ENCODE data around the gene SPATA13.
"Not testable (repeated sequence)": the region's sequence is repeated elsewhere in the genome, so short reads cannot be mapped to it uniquely, and the experiment has no call there.

SPATA13 gene

DNA sequence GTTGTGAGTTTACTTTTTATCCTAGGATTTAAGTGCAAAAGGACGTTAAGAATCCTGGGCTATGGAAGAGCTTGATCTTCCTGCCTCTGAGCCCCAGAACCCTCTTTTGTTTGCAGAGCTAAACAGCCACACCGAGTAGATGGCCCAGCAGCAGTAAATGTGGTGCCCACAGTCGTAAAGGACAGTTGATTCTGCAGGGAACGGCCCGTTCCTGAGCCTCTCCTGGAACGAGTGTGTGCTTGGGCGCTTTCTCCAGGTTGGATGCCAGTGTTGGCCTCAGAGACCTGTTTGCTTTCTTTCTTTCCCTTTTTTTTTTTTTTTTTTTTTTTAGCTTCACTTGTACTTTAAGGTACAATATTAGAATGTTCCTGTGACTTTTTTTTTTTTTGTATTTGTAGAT is 41.7 kb downstream of the SPATA13 start:
- no peaks in the 10 kb centered on the region for H3K36me3 ChIP-seq (replicated peaks)
- H3K27me3 ChIP-seq (replicated peaks) = no peaks in the 10 kb centered on the region
- TF ChIP-seq, protein P1, sequence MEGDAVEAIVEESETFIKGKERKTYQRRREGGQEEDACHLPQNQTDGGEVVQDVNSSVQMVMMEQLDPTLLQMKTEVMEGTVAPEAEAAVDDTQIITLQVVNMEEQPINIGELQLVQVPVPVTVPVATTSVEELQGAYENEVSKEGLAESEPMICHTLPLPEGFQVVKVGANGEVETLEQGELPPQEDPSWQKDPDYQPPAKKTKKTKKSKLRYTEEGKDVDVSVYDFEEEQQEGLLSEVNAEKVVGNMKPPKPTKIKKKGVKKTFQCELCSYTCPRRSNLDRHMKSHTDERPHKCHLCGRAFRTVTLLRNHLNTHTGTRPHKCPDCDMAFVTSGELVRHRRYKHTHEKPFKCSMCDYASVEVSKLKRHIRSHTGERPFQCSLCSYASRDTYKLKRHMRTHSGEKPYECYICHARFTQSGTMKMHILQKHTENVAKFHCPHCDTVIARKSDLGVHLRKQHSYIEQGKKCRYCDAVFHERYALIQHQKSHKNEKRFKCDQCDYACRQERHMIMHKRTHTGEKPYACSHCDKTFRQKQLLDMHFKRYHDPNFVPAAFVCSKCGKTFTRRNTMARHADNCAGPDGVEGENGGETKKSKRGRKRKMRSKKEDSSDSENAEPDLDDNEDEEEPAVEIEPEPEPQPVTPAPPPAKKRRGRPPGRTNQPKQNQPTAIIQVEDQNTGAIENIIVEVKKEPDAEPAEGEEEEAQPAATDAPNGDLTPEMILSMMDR (IDR thresholded peaks at IDR 0.05; ENCODE audit: low read depth, low read length, missing control alignments) = no peak
- in situ Hi-C loops (cut with HindIII; ENCODE audit: low pct_ligation_motif_present, low sequenced_read_pairs) = loop anchor here (25.0 kb wide), 1 partner anchor 190 kb away; no protein-coding TSS in a partner anchor
- no peak overlapping the region for H3K4me3 ChIP-seq (ENCODE audit: low read depth, low read length)
- no peak for DNase-seq
- no peak overlapping the region for H3K27ac ChIP-seq

DNA sequence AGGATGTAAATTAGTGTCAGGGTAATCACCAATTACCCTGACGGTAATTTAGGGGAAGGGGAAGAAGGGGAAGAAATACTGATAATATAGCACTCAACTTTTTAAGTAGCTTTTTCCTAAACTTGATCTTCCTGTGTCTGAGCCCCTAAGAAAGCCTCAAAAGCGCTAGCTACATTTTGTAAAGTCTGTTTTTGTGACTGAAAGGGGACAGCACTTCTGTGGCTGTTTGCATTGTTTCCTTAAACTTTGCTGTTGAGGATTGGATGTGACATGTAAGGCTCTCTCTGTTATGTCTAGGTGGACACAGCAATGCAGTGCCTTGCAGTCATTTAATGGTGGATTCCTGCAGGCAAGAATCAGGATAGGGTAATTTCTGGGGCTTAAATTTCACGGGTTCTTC is 42.8 kb downstream of the SPATA13 start:
- no peak for DNase-seq
- Histone ChIP-seq H3K4me3 (ENCODE audit: low read depth, low read length) (no peak overlapping the region), H3K27me3 (replicated peaks) (no peaks in the 10 kb centered on the region), H3K27ac (no peak overlapping the region), H3K36me3 (replicated peaks) (no peaks in the 10 kb centered on the region)
- in situ Hi-C loops (cut with HindIII; ENCODE audit: low pct_ligation_motif_present, low sequenced_read_pairs) = loop anchor here (25.0 kb wide), 1 partner anchor 191 kb away; no protein-coding TSS in a partner anchor
- TF ChIP-seq, protein P1 (IDR thresholded peaks at IDR 0.05; ENCODE audit: low read depth, low read length, missing control alignments) = no peak

DNA sequence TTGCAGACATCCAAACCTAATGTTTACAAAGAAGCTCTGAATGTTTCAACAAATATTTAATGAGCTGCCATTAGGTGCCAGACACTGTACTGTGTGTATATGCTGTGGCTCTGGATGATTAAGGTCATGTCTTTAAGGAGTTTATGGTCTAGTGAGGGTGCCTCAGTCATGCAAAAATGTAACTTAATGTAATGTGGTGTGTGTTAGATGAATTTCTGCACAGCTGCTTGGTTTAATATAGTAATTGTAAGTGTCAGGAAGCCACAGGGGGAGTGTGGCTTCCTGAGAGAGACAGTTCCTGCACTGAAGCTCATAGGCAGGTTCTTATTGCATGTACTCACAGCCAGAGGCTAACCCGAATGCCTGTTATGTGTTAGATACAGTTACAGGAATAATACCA is 43.3 kb downstream of the SPATA13 start:
- in situ Hi-C loops (cut with HindIII; ENCODE audit: low pct_ligation_motif_present, low sequenced_read_pairs) = loop anchor here (25.0 kb wide), 1 partner anchor 192 kb away; no protein-coding TSS in a partner anchor
- TF ChIP-seq, protein P1 (IDR thresholded peaks at IDR 0.05; ENCODE audit: low read depth, low read length, missing control alignments) = no peak
- no peak overlapping the region for H3K4me3 ChIP-seq (ENCODE audit: low read depth, low read length)
- no peak overlapping the region for H3K27ac ChIP-seq
- no peaks in the 10 kb centered on the region for H3K27me3 ChIP-seq (replicated peaks)
- DNase-seq = no peak
- no peaks in the 10 kb centered on the region for H3K36me3 ChIP-seq (replicated peaks)

DNA sequence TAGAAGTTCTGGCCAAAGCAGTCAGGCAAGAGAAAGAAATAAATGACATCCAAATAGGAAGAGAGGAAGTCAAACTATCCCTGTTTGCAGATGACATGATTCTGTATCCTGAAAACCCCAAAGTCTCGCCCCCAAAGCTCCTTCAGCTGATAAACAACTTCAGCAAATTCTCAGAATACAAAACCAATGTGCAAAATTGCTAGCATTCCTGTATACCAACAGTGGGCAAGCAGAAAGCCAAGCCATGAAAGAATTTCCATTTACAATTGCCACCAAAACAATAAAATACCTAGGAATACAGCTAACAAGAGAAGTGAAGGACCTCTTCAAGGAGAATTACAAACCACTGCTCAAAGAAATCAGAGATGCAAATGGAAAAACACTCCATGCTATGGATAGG is 44.6 kb downstream of the SPATA13 start:
- not testable (repeated sequence) for DNase-seq; H3K27me3 ChIP-seq (replicated peaks); H3K36me3 ChIP-seq (replicated peaks); H3K4me3 ChIP-seq (ENCODE audit: low read depth, low read length); H3K27ac ChIP-seq
- in situ Hi-C loops (cut with HindIII; ENCODE audit: low pct_ligation_motif_present, low sequenced_read_pairs) = loop anchor here (25.0 kb wide), 1 partner anchor 193 kb away; no protein-coding TSS in a partner anchor

DNA sequence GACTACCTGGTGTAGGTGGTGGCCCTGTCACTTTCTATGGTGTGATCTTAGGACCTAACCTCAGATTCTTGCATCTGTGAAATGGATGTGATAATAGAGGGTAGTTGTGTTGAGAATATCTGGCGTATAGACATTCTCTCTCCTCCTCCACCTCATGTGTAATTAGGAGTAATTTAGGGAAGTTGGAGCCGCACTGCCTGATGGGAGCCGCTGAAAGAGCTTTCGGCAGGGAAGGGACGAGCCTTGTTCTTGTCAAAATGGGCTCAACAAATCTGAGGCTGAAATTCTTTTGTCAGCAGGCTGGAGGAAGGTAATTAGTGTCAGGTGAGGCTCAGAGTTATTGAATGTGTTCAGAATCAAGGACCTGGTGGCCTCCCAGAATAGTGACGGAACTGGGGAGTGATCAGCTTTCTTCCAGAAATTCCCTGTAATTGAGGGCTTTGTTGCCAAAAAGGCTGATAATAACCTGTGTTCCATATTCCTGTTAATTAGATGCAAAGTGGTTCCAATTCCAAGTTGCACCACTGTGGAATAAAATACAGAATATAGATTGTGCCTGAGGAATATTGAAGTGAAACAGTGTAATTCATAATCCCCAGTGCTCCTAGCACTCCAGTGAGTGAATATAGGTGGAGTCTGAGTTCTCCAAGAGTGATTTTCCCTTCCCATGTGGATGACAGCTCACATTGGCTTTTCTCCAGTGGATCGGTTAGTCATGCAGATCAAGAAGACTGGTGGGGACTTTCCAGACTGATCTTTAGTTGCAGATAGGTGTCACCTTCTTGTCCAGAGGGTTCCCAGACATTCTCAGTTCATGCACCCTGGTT is 47.5 kb downstream of the SPATA13 start:
- TF ChIP-seq, protein P1 (IDR thresholded peaks at IDR 0.05; ENCODE audit: low read depth, low read length, missing control alignments) = no peak
- Histone ChIP-seq H3K36me3 (replicated peaks) (no peaks in the 10 kb centered on the region), H3K4me3 (ENCODE audit: low read depth, low read length) (no peak overlapping the region), H3K27ac (no peak overlapping the region), H3K27me3 (replicated peaks) (no peaks in the 10 kb centered on the region)
- peak; percentile 84 for DNase-seq
- in situ Hi-C loops (cut with HindIII; ENCODE audit: low pct_ligation_motif_present, low sequenced_read_pairs) = loop anchor here (25.0 kb wide), 1 partner anchor 196 kb away; no protein-coding TSS in a partner anchor

DNA sequence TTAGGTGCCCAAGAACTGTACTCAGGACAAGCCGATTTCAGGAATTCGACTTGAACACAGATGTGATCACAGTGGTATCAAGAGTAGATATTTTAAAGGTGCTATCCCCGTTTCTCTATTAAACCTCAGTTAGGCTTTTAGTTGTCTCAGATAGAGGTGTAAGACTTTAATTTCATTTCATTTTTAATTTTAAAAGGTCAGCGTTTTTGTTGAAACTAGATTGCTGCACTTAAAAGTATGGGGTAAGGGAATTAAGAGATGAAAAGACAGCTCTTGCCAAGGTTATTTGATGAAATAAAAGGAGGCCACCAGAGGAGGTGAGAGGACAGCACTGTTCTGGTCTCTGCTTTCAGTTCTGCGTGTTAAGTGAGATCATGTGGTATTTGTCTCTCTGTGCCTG is 48.6 kb downstream of the SPATA13 start:
- no peak for DNase-seq
- in situ Hi-C loops (cut with HindIII; ENCODE audit: low pct_ligation_motif_present, low sequenced_read_pairs) = loop anchor here (25.0 kb wide), 1 partner anchor 197 kb away; no protein-coding TSS in a partner anchor
- Histone ChIP-seq H3K27me3 (replicated peaks) (no peaks in the 10 kb centered on the region), H3K36me3 (replicated peaks) (no peaks in the 10 kb centered on the region), H3K4me3 (ENCODE audit: low read depth, low read length) (no peak overlapping the region), H3K27ac (no peak overlapping the region)
- TF ChIP-seq, protein P1 (IDR thresholded peaks at IDR 0.05; ENCODE audit: low read depth, low read length, missing control alignments) = no peak
